Measurements from ENCODE around the gene ACTRT2.

DNA sequence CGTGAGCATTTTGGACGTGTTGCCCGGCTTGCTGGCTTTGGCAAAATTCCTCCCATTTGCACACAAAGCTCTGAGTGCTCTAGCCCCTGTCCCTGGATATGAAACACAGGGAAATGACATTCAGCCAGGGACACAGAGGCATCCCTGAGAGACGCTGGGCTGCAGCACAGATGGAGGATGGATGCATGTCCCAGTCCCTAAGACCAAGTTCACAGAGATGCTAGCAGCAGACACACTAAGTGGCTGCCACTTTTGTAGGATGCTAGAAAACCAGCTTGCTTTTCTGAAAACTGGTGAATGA, 12.5 kb downstream of the ACTRT2 start:
- TF ChIP-seq, protein P1, sequence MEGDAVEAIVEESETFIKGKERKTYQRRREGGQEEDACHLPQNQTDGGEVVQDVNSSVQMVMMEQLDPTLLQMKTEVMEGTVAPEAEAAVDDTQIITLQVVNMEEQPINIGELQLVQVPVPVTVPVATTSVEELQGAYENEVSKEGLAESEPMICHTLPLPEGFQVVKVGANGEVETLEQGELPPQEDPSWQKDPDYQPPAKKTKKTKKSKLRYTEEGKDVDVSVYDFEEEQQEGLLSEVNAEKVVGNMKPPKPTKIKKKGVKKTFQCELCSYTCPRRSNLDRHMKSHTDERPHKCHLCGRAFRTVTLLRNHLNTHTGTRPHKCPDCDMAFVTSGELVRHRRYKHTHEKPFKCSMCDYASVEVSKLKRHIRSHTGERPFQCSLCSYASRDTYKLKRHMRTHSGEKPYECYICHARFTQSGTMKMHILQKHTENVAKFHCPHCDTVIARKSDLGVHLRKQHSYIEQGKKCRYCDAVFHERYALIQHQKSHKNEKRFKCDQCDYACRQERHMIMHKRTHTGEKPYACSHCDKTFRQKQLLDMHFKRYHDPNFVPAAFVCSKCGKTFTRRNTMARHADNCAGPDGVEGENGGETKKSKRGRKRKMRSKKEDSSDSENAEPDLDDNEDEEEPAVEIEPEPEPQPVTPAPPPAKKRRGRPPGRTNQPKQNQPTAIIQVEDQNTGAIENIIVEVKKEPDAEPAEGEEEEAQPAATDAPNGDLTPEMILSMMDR (IDR thresholded peaks at IDR 0.05; ENCODE audit: poor library complexity): no peak
- no peak for TF ChIP-seq EZH2phosphoT487 (IDR thresholded peaks at IDR 0.05; ENCODE audit: low read depth, severe bottlenecking, unreplicated experiment)

All from hepatocyte (in vitro differentiated cells).